Transverse colon (tissue), 4 donors: ENCODE results near the gene PKMYT1.

Experiments used
- CTCF ChIP-seq, 5 experiments: fragments of 200-600 bp in 3 of 5; fragments of 450-650 bp in 2 of 5; sonication (generic) in 3 of 5; IDR thresholded peaks; 1 replicate in 2 of 5; 2 replicates in 3 of 5; pipeline ENCODE4 v1.5.1; 2016 to 2017; ENCODE audit warnings: antibody characterized with exemption in 5 of 5, inconsistent platforms in 3 of 5, mild to moderate bottlenecking in 2 of 5, moderate library complexity in 1 of 5
- POLR2AphosphoS5 ChIP-seq, 3 donors: sonication (generic); formaldehyde crosslinking; IDR thresholded peaks; one replicate each; pipeline ENCODE4 v1.6.1; 2016; ENCODE audit warnings: antibody characterized with exemption in 3 of 3

GRCh38 chr16:2962334-2963073 lies 17.7 kb downstream of the PKMYT1 start:
- no peak for TF ChIP-seq CTCF (IDR thresholded peaks at IDR 0.05)
- no peak for TF ChIP-seq POLR2AphosphoS5 (IDR thresholded peaks at IDR 0.05)
